Left lung (tissue), 14 donors: ENCODE data around the gene MTARC1. TPM values are rescaled to one million over a fixed set of nuclear protein-coding genes. Genes with fewer than 3 reads are reported as not detected.
A peak's percentile ranks its signal among the peaks of the same experiment; 100 is the strongest.

Experiments used
- ATAC-seq: fragments of 200-7000 bp; cut with Tn5 transposase; one replicate; pipeline ENCODE4 v1.9.1; 2020; ENCODE audit warnings: moderate library complexity
- DNase-seq, 4 donors: peaks; one replicate each; pipeline ENCODE4 v3.0.0-alpha.2; 2013 to 2020
- H3K27ac ChIP-seq, 2 donors: fragments of 200-600 bp; sonication (generic) in 1 of 2; one replicate each; pipeline versions ENCODE4 v1.5.0 to v1.8.0; 2020 to 2021
- H3K27me3 ChIP-seq, 2 donors: fragments of 200-600 bp; sonication (generic) in 1 of 2; one replicate each; pipeline versions ENCODE4 v1.5.0 to v1.8.0; 2020 to 2021
- H3K36me3 ChIP-seq, 2 donors: fragments of 200-600 bp; sonication (generic) in 1 of 2; one replicate each; pipeline versions ENCODE4 v1.5.0 to v1.8.0; 2020 to 2021
- H3K4me1 ChIP-seq, 2 donors: fragments of 200-600 bp; one replicate each; pipeline ENCODE4 v1.8.0; 2021
- H3K4me3 ChIP-seq, 2 donors: fragments of 200-600 bp; sonication (generic) in 1 of 2; one replicate each; pipeline versions ENCODE4 v1.5.0 to v1.8.0; 2020 to 2021; ENCODE audit warnings: mild to moderate bottlenecking in 1 of 2
- H3K9me3 ChIP-seq, 2 donors: fragments of 200-600 bp; sonication (generic) in 1 of 2; one replicate each; pipeline versions ENCODE4 v1.5.0 to v1.8.0; 2020 to 2021
- intact Hi-C, 2 donors: fragments of 100-400 bp; cut with DNase I; formaldehyde crosslinking; loops; one replicate each; pipeline versions ENCODE4 v1.11.2 to v1.14.2; 2022
- long read RNA-seq, 12 donors: library from polyadenylated mRNA in 2 of 12; unstranded in 2 of 12; transcript quantifications; one replicate each; pipeline ENCODE4 v2.0.0 and lab custom pipeline, GENCODE V29; 2019 to 2026
- polyA plus RNA-seq, 6 donors: library from polyadenylated mRNA; unstranded; fragments of 120-200 nt; gene quantifications; one replicate each; pipeline ENCODE4 v1.2.1, GENCODE V29; 2013; ENCODE audit not compliant: insufficient read length in 6 of 6
- total RNA-seq, 2 donors: library from RNA; stranded (reverse); fragmentation: NEBNext Ultra II Directional; extraction: Animal tissue kit (Norgen Biotek cat#: 25700); gene quantifications; one replicate each; pipeline ENCODE4 v1.2.1, GENCODE V29; 2021
- TF ChIP-seq, protein P1 (sequence below), 2 donors: fragments of 200-600 bp; sonication (generic) in 1 of 2; IDR thresholded peaks; one replicate each; pipeline versions ENCODE4 v1.5.0 to v1.8.0; 2021; ENCODE audit warnings: antibody characterized with exemption in 2 of 2
- donor health status: DM: no; HTN: yes; CAD: no.
- donor health status: DM: no; HTN: no; CAD: no.

The MTARC1 gene
- total RNA-seq: 10 to 100 TPM; 33.5 to 38.6 TPM
- polyA plus RNA-seq: 10 to 100 TPM; 20.5 to 27.3 (median 21.6) TPM
- long read RNA-seq, donor 1, full-length matches to known transcripts: 8 of 8 reads
- long read RNA-seq, donor 1, partial matches to known transcripts: 0 of 8 reads
- long read RNA-seq, donor 1, other reads (novel, unspliced or antisense): 0 of 8 reads
- long read RNA-seq, donor 2, full-length matches to known transcripts: 3 of 3 reads
- long read RNA-seq, donor 2, partial matches to known transcripts: 0 of 3 reads
- long read RNA-seq, donor 2, other reads (novel, unspliced or antisense): 0 of 3 reads
- long read RNA-seq, donor 3, full-length matches to known transcripts: 5 of 11 reads
- long read RNA-seq, donor 3, partial matches to known transcripts: 6 of 11 reads
- long read RNA-seq, donor 3, other reads (novel, unspliced or antisense): 0 of 11 reads
- long read RNA-seq, donor 4, full-length matches to known transcripts: 14 of 19 reads
- long read RNA-seq, donor 4, partial matches to known transcripts: 2 of 19 reads
- long read RNA-seq, donor 4, other reads (novel, unspliced or antisense): 3 of 19 reads
- long read RNA-seq, donor 5, full-length matches to known transcripts: 5 of 5 reads
- long read RNA-seq, donor 5, partial matches to known transcripts: 0 of 5 reads
- long read RNA-seq, donor 5, other reads (novel, unspliced or antisense): 0 of 5 reads
- long read RNA-seq, donor 6, full-length matches to known transcripts: 4 of 4 reads
- long read RNA-seq, donor 6, partial matches to known transcripts: 0 of 4 reads
- long read RNA-seq, donor 6, other reads (novel, unspliced or antisense): 0 of 4 reads
- long read RNA-seq, donor 7, full-length matches to known transcripts: 1 of 1 reads
- long read RNA-seq, donor 7, partial matches to known transcripts: 0 of 1 reads
- long read RNA-seq, donor 7, other reads (novel, unspliced or antisense): 0 of 1 reads
- long read RNA-seq, donor 8, full-length matches to known transcripts: 2 of 2 reads
- long read RNA-seq, donor 8, partial matches to known transcripts: 0 of 2 reads
- long read RNA-seq, donor 8, other reads (novel, unspliced or antisense): 0 of 2 reads
- long read RNA-seq, donor 9: 0 reads
- long read RNA-seq, donor 10, full-length matches to known transcripts: 11 of 14 reads
- long read RNA-seq, donor 10, partial matches to known transcripts: 1 of 14 reads
- long read RNA-seq, donor 10, other reads (novel, unspliced or antisense): 2 of 14 reads
- long read RNA-seq, donor 11, full-length matches to known transcripts: 6 of 21 reads
- long read RNA-seq, donor 11, partial matches to known transcripts: 15 of 21 reads
- long read RNA-seq, donor 11, other reads (novel, unspliced or antisense): 0 of 21 reads
- long read RNA-seq, donor 12, full-length matches to known transcripts: 6 of 6 reads
- long read RNA-seq, donor 12, partial matches to known transcripts: 0 of 6 reads
- long read RNA-seq, donor 12, other reads (novel, unspliced or antisense): 0 of 6 reads

DNA sequence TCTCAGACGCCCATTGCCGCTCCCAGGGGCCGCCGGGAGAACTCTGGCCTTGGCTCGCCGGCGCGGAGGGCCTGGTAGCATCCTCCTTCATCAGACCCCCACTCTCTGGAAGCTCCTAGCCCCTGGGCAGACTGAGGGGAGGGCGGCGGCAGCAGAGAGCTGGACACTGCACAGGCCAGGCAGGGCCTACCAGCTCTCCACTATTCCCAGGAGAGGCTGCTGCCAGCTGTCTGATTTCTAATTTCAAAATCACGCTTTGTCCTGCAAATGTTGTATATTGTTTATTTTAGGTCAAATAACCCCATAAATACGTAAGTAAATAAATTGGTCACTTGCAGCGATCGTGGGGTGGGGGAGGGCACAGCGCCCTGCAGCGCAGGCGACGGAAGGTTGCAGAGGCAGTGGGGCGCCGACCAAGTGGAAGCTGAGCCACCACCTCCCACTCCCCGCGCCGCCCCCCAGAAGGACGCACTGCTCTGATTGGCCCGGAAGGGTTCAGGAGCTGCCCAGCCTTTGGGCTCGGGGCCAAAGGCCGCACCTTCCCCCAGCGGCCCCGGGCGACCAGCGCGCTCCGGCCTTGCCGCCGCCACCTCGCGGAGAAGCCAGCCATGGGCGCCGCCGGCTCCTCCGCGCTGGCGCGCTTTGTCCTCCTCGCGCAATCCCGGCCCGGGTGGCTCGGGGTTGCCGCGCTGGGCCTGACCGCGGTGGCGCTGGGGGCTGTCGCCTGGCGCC lies at the start of gene MTARC1:
Gene MTARC1 (plus strand): TSS at position 577 of the 732 bp plus-strand sequence. CDS start 32 bp downstream, at position 609.
- Histone ChIP-seq H3K36me3 (peaks cover 0 to 10% of the 10 kb centered on the region in 2 donors), H3K4me1 (peaks cover 5 to 60% of the 10 kb centered on the region in 2 donors), H3K27ac (peak within 1 kb of the TSS; percentile 71 to 86), H3K9me3 (no peaks in the 10 kb centered on the region), H3K27me3 (peaks cover 0 to 12% of the 10 kb centered on the region in 2 donors), H3K4me3 (peak within 1 kb of the TSS; percentile 42 to 56)
- TF ChIP-seq, protein P1, sequence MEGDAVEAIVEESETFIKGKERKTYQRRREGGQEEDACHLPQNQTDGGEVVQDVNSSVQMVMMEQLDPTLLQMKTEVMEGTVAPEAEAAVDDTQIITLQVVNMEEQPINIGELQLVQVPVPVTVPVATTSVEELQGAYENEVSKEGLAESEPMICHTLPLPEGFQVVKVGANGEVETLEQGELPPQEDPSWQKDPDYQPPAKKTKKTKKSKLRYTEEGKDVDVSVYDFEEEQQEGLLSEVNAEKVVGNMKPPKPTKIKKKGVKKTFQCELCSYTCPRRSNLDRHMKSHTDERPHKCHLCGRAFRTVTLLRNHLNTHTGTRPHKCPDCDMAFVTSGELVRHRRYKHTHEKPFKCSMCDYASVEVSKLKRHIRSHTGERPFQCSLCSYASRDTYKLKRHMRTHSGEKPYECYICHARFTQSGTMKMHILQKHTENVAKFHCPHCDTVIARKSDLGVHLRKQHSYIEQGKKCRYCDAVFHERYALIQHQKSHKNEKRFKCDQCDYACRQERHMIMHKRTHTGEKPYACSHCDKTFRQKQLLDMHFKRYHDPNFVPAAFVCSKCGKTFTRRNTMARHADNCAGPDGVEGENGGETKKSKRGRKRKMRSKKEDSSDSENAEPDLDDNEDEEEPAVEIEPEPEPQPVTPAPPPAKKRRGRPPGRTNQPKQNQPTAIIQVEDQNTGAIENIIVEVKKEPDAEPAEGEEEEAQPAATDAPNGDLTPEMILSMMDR (IDR thresholded peaks at IDR 0.05): no peak
- intact Hi-C loops: no loop called here
- peak; percentile 82 for ATAC-seq
- peak; percentile 53 to 94 (median 80) for DNase-seq

DNA sequence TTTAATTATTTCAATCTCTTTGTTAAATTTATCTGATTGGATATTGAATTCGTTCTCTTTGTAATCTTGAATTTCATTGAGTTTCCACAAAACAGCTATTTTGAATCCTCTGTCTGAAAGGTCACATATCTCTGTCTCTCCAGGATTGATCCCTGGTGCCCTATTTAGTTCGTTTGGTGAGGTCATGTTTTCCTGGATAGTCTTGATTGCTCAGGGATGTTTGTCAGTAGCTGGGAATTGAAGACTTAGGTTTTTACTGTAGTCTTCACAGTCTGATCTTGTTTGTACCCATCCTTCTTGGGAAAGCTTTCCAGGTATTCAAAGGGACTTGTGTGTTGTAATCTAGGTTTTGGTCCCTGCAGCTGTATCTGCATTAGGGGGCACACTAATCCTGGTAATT lies 45.4 kb upstream of the MTARC1 start:
- H3K9me3 ChIP-seq: no peaks in the 10 kb centered on the region
- H3K36me3 ChIP-seq: no peaks in the 10 kb centered on the region
- DNase-seq (no peak), ATAC-seq (no peak)
- no peak overlapping the region for H3K27ac ChIP-seq
- no peak overlapping the region for H3K4me3 ChIP-seq
- intact Hi-C loops: no loop called here
- no peaks in the 10 kb centered on the region for H3K4me1 ChIP-seq
- H3K27me3 ChIP-seq: no peaks in the 10 kb centered on the region
- TF ChIP-seq, protein P1 (IDR thresholded peaks at IDR 0.05): no peak

DNA sequence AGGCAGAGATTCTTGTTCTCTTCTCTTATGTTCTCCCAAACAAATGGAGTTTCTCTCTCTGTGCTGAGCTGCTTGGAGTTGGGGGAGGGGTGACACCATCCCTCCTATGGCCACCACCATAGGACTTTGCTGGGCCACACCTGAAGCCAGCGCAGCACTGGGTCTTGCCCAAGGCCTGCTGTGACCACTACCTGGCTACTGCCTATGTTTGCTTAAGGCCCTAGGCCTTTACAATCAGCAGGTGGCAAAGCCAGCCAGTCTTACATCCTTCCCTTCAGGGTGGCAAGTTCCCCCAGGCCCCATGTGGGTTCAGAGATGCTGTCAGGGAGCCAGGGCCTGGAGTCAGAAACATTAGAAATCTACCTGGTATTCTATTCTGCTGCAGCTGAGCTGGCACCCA lies 44.9 kb upstream of the MTARC1 start:
- Histone ChIP-seq H3K9me3 (no peaks in the 10 kb centered on the region), H3K36me3 (no peaks in the 10 kb centered on the region), H3K4me1 (no peaks in the 10 kb centered on the region), H3K4me3 (no peak overlapping the region), H3K27me3 (no peaks in the 10 kb centered on the region), H3K27ac (no peak overlapping the region)
- no peak for DNase-seq
- intact Hi-C loops: no loop called here
- no peak for ATAC-seq
- TF ChIP-seq, protein P1 (IDR thresholded peaks at IDR 0.05): no peak

DNA sequence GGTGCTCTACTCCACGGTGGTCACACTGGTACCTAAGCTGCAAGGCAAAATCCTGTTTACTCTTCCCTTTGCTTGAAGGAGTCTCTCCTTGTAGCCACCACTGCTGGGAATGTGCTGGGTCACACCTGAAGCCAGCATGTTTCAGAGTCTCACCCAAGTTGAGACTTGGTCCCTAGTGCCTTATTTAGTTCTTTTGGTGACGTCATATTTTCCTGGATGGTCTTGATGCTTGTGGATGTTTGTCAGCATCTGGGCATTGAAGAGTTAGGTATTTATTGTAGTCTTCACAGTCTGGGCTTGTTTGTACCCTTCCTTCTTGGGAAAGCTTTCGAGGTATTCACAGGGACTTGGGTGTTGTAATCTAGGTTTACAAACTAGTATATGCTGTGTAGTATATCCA lies 44.2 kb upstream of the MTARC1 start:
- Histone ChIP-seq H3K27me3 (peaks cover 0 to 6% of the 10 kb centered on the region in 2 donors), H3K36me3 (no peaks in the 10 kb centered on the region), H3K9me3 (no peaks in the 10 kb centered on the region), H3K27ac (no peak overlapping the region), H3K4me1 (peaks cover 1 to 2% of the 10 kb centered on the region in 2 donors), H3K4me3 (no peak overlapping the region)
- DNase-seq: no peak
- intact Hi-C loops: no loop called here
- no peak for ATAC-seq
- TF ChIP-seq, protein P1 (IDR thresholded peaks at IDR 0.05): no peak
